ENCODE data around the gene KIR3DL1. TPM values are rescaled to one million over a fixed set of nuclear protein-coding genes. Genes with fewer than 3 reads are reported as not detected.
"Not testable (repeated sequence)": the region's sequence is repeated elsewhere in the genome, so short reads cannot be mapped to it uniquely, and the experiment has no call there.

Gene KIR3DL1
- total RNA-seq, 2 donors from 2014 or later: not detected

DNA sequence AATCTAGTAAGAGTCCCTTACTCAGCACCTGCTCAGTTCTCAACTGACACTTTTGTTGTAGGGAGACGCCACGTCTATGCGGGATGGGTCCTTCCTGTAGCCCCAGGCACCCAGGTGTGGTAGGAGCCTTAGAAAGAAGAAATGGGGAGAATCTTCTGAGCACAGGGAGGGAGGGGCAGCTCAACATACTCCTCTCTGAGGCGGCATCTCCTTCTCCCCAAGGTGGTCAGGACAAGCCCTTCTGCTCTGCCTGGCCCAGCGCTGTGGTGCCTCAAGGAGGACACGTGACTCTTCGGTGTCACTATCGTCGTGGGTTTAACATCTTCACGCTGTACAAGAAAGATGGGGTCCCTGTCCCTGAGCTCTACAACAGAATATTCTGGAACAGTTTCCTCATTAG lies 11.7 kb upstream of the KIR3DL1 start:
- intact Hi-C loops (cut with DNase I): no loop called here
- H3K4me1 ChIP-seq: no peaks in the 10 kb centered on the region
- H3K9me3 ChIP-seq: no peaks in the 10 kb centered on the region
- H3K27ac ChIP-seq: no peak overlapping the region
- H3K36me3 ChIP-seq: no peaks in the 10 kb centered on the region
- H3K9ac ChIP-seq (ENCODE audit: low read depth in 2 of 2, low read length in 2 of 2): no peak overlapping the region
- no peaks in the 10 kb centered on the region for H3K27me3 ChIP-seq
- H3K4me3 ChIP-seq: no peak overlapping the region
- TF ChIP-seq, protein P1, sequence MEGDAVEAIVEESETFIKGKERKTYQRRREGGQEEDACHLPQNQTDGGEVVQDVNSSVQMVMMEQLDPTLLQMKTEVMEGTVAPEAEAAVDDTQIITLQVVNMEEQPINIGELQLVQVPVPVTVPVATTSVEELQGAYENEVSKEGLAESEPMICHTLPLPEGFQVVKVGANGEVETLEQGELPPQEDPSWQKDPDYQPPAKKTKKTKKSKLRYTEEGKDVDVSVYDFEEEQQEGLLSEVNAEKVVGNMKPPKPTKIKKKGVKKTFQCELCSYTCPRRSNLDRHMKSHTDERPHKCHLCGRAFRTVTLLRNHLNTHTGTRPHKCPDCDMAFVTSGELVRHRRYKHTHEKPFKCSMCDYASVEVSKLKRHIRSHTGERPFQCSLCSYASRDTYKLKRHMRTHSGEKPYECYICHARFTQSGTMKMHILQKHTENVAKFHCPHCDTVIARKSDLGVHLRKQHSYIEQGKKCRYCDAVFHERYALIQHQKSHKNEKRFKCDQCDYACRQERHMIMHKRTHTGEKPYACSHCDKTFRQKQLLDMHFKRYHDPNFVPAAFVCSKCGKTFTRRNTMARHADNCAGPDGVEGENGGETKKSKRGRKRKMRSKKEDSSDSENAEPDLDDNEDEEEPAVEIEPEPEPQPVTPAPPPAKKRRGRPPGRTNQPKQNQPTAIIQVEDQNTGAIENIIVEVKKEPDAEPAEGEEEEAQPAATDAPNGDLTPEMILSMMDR (IDR thresholded peaks at IDR 0.05): no peak
- no peak for DNase-seq

DNA sequence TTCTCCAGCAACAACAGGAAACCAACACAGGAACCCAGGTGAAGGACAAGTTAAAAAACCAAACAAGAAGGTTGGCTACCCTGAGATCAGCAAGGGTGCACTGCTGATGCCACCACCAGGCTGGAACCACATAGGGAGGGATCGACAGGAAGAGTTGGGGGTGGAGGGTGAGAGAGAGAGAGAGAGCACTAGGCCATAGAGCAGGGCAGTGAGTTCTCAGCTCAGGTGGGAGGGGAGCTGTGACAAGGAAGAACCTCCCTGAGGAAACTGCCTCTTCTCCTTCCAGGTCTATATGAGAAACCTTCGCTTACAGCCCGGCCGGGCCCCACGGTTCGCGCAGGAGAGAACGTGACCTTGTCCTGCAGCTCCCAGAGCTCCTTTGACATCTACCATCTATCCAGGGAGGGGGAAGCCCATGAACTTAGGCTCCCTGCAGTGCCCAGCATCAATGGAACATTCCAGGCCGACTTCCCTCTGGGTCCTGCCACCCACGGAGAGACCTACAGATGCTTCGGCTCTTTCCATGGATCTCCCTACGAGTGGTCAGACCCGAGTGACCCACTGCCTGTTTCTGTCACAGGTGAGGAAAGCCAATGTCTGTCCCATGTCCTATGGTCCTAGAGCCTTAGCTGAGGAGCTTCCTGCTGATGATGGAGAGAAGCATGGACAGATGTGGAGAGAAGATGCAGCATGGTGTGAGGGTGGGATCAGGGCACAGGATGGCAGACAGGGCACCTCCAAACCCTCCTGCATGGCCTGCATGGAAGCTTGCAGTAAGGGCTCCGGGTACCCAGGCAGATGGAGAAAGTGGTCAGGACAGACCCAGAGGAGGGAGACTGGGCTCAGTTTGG lies 10.4 kb upstream of the KIR3DL1 start:
- Histone ChIP-seq H3K4me1 (no peaks in the 10 kb centered on the region), H3K36me3 (no peaks in the 10 kb centered on the region), H3K4me3 (no peak overlapping the region), H3K27me3 (no peaks in the 10 kb centered on the region), H3K9ac (ENCODE audit: low read depth in 2 of 2, low read length in 2 of 2) (no peak overlapping the region), H3K9me3 (no peaks in the 10 kb centered on the region), H3K27ac (no peak overlapping the region)
- intact Hi-C loops (cut with DNase I): no loop called here
- TF ChIP-seq, protein P1 (IDR thresholded peaks at IDR 0.05): no peak
- DNase-seq: no peak

DNA sequence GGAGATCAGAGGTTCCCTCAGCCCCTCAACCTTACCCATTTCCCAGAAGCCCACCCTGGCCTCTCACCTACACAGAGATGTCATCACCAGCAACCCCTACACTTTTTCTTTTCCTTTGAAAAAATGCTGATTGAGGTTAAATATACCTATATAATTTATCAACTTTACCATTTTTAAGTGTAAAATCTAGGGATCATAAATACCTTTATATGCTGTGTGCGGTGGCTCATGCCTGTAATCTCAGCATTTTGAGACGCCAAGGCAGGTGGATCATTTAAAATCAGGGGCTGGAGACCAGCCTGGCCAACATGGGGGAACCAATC lies 9.8 kb upstream of the KIR3DL1 start:
- no peak for DNase-seq
- intact Hi-C loops (cut with DNase I): no loop called here
- H3K36me3 ChIP-seq: no peaks in the 10 kb centered on the region
- no peak overlapping the region for H3K9ac ChIP-seq (ENCODE audit: low read depth in 2 of 2, low read length in 2 of 2)
- no peaks in the 10 kb centered on the region for H3K4me1 ChIP-seq
- H3K9me3 ChIP-seq: no peaks in the 10 kb centered on the region
- TF ChIP-seq, protein P1 (IDR thresholded peaks at IDR 0.05): no peak
- no peaks in the 10 kb centered on the region for H3K27me3 ChIP-seq
- no peak overlapping the region for H3K4me3 ChIP-seq
- no peak overlapping the region for H3K27ac ChIP-seq

DNA sequence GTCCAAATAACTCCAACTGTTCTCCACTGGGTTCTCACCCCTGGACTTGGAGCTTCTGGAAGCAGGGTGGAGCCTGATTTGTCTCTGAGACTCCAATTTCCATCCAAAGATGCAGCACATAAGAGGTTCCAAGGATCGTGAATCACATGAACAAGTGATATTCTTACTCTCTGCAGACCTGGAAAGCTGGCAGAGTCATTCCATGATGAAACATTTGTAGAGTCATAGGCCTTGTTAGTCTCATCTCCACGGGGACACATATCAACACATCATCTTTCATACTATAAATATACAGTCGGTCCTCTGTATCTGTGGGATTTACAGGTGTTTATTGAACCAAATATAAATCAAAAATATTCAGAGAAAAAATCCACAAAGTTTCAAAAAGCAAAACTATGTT lies 1.7 kb upstream of the KIR3DL1 start:
- not testable (repeated sequence) for H3K4me3 ChIP-seq

DNA sequence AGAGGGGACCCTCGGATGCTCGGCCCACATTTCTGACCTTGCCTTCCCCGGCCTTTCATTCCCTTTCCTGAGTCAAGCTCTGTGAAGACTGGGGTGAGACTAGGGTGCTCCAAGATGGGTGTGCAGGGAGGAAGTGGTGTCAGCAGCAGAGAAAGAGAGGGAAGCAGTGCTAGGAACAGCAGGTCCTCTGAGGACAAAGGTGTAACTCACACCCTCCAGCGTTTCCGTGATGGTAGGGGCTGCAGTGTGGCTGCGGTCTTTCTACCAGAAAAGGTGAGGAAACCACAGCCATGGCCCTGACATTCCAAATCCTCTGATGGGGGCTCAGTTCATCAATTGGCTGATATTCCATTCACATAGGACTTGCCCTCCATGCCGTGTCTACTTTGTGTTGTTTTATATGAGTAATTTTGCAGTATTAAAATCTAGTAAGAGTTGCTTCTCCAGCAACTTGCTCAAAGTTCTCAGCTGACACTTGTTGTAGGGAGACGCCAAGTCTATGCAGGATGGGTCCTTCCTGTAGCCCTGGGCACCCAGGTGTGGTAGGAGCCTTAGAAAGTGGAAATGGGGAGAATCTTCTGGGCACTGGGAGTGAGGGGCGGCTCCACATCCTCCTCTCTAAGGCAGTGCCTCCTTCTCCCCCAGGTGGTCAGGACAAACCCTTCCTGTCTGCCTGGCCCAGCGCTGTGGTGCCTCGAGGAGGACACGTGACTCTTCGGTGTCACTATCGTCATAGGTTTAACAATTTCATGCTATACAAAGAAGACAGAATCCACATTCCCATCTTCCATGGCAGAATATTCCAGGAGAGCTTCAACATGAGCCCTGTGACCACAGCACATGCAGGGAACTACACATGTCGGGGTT lies 1.6 kb downstream of the KIR3DL1 start:
- Histone ChIP-seq H3K27ac (no peak overlapping the region), H3K9me3 (no peaks in the 10 kb centered on the region), H3K36me3 (no peaks in the 10 kb centered on the region), H3K4me3 (no peak overlapping the region), H3K4me1 (no peaks in the 10 kb centered on the region), H3K9ac (ENCODE audit: low read depth in 2 of 2, low read length in 2 of 2) (no peak overlapping the region), H3K27me3 (no peaks in the 10 kb centered on the region)
- intact Hi-C loops (cut with DNase I): no loop called here
- TF ChIP-seq, protein P1 (IDR thresholded peaks at IDR 0.05): no peak
- no peak for DNase-seq

More for the DNA sequence above, 1.7 kb upstream of the KIR3DL1 start:
- H3K9ac ChIP-seq (ENCODE audit: low read depth in 2 of 2, low read length in 2 of 2); intact Hi-C loops (cut with DNase I); H3K4me1 ChIP-seq; H3K9me3 ChIP-seq; DNase-seq; H3K36me3 ChIP-seq; H3K27me3 ChIP-seq; H3K27ac ChIP-seq: not testable (repeated sequence)

DNA sequence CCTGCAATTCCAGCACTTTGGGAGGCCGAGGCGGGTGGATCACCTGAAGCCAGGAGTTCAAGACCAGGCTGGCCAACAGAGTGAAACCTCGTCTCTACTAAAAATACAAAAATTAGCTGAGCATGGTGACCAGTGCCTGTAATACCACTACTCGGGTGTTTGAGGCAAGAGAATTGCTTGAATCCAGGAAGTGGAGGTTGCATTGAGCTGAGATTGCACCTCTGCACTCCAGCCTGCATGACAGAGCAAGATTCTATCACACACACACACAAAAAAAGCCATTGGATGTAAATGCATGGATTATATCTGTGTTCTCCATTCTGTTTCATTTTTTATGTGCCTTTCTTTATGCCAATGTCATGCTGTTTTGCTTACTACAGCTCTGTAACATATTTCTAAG lies 8.1 kb downstream of the KIR3DL1 start:
- H3K27ac ChIP-seq; intact Hi-C loops (cut with DNase I); H3K4me3 ChIP-seq; H3K9me3 ChIP-seq; H3K4me1 ChIP-seq; H3K27me3 ChIP-seq; DNase-seq; H3K36me3 ChIP-seq; H3K9ac ChIP-seq (ENCODE audit: low read depth in 2 of 2, low read length in 2 of 2): not testable (repeated sequence)

DNA sequence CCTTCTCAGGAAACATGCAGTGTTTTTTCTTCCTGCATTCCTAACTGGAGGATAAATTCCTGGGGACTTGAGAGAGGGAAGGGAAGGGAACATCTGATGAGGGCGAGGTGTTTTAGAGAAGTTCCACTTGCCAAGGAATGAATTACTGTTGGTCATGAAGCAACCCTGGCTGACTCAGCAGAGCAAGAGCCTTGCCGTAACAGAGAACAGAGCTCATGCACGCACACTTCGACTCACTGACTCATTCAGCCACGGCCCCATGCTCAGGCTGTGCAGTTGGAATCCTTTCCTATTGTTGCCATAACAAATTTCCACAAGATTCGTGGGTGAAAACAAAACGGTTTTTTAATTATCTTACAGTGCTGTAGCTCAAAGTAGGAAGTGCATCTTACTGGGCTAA lies 9.1 kb downstream of the KIR3DL1 start:
- intact Hi-C loops (cut with DNase I); H3K4me1 ChIP-seq; H3K27me3 ChIP-seq; H3K4me3 ChIP-seq; H3K27ac ChIP-seq; H3K9me3 ChIP-seq; H3K36me3 ChIP-seq; H3K9ac ChIP-seq (ENCODE audit: low read depth in 2 of 2, low read length in 2 of 2); DNase-seq: not testable (repeated sequence)

DNA sequence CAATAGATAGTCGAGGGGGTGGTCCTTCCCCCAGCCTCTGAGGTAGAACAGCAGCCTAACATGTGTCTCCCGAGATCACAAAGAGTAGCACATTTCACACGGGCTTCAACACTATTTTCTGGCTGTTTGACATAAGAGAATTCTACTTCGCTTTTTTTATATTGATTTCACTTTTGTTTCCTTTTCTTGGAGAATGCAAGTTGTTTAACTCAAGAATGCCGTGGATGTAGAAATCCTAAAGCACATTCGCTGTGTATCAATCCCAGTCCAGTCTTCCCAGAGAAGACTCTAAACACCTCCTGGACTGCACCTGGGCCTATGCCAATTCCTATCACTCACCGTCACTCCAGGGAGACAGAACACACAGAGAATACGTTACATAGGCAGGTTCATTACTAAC lies 11.8 kb downstream of the KIR3DL1 start:
- H3K4me3 ChIP-seq; H3K9me3 ChIP-seq; H3K9ac ChIP-seq (ENCODE audit: low read depth in 2 of 2, low read length in 2 of 2); H3K4me1 ChIP-seq; DNase-seq; H3K27me3 ChIP-seq; H3K27ac ChIP-seq; intact Hi-C loops (cut with DNase I); H3K36me3 ChIP-seq: not testable (repeated sequence)

DNA sequence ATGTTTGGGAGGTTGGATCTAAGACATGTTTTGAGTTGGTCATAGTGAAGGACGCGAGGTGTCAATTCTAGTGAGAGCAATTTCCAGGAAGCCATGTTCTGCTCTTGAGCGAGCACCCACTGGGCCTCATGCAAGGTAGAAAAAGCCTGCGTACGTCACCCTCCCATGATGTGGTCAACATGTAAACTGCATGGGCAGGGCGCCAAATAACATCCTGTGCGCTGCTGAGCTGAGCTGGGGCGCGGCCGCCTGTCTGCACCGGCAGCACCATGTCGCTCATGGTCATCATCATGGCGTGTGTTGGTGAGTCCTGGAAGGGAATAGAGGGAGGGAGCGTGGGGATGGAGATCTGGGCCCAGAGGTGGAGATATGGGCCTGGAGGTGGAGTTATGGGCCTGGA lies 16.2 kb downstream of the KIR3DL1 start, which contains the start of gene KIR2DS4:
TSS of gene KIR2DS4 (plus strand) at position 181 of the 400 bp plus-strand sequence.
- intact Hi-C loops (cut with DNase I); H3K4me3 ChIP-seq; H3K27ac ChIP-seq; H3K27me3 ChIP-seq; H3K9me3 ChIP-seq; H3K9ac ChIP-seq (ENCODE audit: low read depth in 2 of 2, low read length in 2 of 2); H3K4me1 ChIP-seq; DNase-seq; H3K36me3 ChIP-seq: not testable (repeated sequence)

All from colonic mucosa (tissue), 4 donors.